Stimulated activated CD8-positive, alpha-beta memory T cell treated with anti-CD3 and anti-CD28 coated beads, Interleukin-15, amount 100 ng/mL, for 48 hours (primary cell): ENCODE data around the gene KCNG2.

ENCODE experiments used
- DNase-seq, 2 donors: peaks; one replicate each; pipeline ENCODE4 v3.0.0-alpha.2; 2020; ENCODE audit warnings: low read depth in 2 of 2

Gene KCNG2

GRCh38 chr18:79769698-79770500, 27.8 kb upstream of the KCNG2 start:
- no peak for DNase-seq

- no peak for DNase-seq
These were observed 27.3 kb upstream of the KCNG2 start for GRCh38 chr18:79770501-79770815.

DNA sequence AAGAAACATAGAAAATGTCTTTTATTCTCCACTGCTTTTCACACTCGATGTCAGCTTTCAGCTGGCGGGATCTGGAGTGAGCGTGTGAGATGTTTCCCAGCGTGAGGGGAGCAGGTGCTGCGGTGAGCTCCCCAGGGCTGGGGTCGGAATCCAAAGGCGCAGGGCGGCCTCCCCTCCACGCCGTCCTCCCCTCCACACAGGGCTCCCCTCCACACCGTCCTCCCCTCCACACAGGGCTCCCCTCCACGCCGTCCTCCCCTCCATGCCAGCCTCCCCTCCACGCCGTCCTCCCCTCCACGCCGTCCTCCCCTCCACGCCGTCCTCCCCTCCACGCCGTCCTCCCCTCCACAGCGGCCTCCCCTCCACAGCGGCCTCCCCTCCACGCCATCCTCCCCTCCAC, 26.9 kb upstream of the KCNG2 start:
- no peak for DNase-seq

DNA sequence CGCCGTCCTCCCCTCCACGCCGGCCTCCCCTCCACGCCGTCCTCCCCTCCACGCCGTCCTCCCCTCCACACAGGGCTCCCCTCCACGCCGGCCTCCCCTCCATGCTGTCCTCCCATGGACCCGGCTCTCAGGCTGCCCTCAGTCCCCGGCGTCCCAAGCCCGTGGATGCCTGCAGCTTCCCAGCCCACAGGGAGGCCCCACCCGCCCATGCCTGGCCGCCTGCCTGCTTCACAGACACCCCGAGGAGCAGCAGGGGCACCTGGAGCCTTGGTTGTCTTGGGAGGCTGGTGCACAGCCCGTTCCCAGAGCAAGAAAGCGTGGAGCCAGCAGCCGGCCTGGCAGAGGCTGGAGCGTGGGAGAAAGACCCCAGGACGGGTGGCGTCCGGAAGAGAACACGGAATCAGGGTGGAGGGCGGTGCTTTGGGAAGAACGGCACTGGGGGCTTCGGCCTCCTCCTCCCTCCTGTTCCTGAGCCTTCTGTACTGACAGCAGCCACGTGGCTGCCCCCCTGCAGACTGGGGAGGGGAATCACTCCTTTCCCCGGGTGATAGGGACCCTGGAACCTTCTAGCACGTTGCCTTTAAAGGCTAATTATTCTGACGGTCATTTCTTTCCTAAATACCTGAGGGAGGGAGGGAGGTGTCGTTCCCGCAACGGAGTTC, 26.2 kb upstream of the KCNG2 start:
- DNase-seq = no peak

DNA sequence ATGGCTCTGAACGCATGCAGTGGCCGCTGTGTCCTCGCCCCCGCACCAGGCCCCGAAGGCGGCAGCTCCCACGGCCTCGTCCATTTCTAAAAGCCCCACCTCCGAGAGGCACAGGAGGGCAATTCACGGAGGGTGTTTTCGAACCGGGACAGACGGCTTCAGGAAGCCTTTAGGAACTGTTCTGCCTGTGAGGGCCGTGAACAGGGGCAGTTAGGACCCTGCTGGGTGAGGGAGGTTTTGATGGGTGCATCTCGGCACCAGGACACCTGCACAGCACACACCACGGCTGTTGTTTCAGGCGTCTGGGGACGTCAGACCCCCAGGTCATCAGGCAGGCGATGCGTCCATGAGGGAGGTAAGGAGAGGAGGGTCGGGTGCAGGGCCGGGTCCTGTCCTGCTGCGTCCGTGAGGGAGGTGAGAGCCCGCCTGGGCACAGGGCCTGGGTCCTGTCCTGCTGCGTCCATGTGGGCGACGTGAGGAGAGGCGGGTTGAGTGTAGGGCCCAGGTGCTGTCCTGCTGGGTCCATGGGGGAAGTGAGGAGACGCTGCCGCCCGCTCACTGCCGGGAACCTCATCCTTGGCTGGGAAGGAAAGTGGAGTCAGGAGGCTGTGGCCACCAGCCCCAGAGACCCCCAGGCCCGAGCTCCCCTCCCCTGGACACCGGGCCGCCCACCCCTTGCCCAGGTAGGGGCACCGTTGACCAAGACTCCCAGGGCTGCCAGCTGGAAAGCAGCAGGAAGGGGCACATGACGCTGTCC, 25.5 kb upstream of the KCNG2 start:
- no peak for DNase-seq

DNA sequence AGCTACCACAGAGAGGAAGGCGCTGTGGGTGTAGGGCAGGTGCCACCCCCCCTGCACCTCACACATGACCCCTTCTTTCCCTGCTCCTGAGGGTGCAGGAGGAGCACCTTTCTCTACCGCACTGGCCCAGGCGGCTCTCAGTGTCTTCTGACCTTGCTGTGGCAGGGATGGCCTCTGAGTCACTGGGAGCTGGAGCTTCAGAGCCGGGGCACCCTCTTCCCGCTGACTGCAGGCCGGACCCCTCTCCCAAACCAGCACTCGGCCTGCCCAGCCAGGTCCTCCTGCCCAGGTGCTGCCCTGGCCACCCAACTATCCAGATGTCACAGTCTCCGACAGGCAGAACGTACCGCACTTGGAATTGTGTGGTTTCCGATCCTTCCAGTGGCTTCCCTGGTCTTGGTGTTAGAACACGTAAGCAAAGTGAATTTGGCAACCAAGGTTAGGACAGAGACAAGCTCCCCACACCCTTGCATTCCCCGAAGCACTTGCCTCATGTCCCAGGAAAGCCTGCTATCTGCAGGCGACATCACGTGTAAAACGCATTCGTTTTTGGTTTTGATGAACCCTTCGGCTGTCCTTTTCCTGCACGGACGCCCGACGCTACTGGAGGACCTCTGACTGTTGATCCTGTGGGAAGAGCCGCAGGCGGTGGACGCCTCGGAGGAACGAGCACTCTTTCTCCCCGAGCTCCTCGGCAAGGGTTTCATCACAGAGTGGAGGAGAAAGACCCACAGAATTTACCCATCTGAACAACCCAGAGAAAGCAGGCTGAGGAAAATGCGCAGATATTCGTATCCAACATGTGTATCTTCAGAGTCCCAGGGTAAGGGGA, 24.7 kb upstream of the KCNG2 start:
- DNase-seq = no peak

- no peak for DNase-seq
These were observed 23.6 kb upstream of the KCNG2 start for GRCh38 chr18:79774111-79774510.

- DNase-seq = no peak
These were observed 22.1 kb upstream of the KCNG2 start for GRCh38 chr18:79775441-79776221.

- DNase-seq = no peak
These were observed 21.1 kb upstream of the KCNG2 start for GRCh38 chr18:79776674-79777073.

DNA sequence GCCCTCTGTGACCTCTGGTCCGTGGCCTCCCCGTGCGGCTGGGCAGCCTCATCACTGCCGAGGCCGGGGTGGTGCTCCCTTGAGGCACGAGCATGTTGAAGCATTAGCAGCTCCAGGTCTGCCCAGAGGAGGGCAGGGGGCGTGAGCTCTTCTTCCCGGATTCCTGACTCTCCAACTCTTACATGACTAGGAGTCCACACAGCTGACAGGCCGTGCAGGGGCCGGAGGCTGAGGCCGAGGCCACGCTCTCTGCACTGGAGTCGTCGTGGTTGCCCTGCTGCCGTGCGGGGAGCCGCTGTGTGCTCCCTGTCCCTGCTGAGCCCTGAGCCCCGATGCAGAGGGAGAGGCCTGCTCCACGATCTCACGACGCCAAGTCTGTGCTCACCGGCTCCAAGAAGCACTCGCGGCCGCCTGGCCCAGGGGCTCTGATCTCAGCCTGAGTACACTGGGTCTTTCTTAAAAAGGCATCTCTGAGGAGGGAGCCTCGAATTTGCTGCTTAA, 19.4 kb upstream of the KCNG2 start:
- DNase-seq = no peak

GRCh38 chr18:79779021-79779699, 18.6 kb upstream of the KCNG2 start:
- no peak for DNase-seq

DNA sequence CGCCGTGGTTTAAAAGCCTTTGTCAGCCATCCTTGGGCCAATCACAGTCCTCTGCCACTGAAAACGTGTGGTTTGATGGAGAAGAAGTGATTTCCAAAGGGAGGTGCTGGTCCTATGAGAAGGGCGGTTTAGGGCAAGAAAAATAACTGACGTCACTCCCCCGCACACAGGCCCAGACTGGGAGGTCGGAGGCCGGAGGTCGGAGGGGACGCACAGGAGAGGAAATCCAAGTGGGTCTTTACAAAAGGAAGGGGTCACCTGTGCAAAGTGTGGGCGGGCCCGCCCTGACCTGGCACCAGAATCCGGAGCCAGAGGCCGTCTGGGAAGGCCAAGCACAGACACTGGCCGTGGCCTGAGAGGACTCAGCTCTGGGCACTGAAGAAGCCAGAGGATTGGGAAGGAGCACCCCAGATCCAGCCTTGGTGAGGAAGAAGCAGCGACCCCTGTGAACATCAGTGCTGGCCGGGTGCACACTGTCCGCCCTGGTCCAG, 18.0 kb upstream of the KCNG2 start:
- DNase-seq = no peak

DNA sequence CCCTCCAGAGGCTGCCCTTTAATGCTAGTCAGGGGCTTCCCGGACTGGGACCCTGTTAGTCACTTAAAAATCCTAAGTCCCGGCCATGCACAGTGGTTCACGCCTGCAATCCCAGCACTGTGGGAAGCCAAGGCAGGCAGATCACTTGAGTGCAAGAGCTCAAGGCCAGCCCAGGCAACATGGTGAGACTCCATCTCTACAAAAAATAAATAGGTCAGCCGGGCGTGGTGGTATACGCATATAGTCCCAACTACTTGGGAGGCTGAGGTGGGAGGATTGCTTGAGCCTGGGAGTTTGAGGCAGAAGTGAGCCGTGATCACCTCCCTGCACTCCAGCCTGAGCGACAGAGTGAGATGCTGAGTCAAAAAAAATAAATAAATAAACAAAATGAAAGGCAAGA, 17.2 kb upstream of the KCNG2 start:
- DNase-seq = no peak

- DNase-seq = no peak
These were observed 16.3 kb upstream of the KCNG2 start for GRCh38 chr18:79781331-79781941.

- DNase-seq = no peak
These were observed 15.0 kb upstream of the KCNG2 start for GRCh38 chr18:79782566-79783308.

DNA sequence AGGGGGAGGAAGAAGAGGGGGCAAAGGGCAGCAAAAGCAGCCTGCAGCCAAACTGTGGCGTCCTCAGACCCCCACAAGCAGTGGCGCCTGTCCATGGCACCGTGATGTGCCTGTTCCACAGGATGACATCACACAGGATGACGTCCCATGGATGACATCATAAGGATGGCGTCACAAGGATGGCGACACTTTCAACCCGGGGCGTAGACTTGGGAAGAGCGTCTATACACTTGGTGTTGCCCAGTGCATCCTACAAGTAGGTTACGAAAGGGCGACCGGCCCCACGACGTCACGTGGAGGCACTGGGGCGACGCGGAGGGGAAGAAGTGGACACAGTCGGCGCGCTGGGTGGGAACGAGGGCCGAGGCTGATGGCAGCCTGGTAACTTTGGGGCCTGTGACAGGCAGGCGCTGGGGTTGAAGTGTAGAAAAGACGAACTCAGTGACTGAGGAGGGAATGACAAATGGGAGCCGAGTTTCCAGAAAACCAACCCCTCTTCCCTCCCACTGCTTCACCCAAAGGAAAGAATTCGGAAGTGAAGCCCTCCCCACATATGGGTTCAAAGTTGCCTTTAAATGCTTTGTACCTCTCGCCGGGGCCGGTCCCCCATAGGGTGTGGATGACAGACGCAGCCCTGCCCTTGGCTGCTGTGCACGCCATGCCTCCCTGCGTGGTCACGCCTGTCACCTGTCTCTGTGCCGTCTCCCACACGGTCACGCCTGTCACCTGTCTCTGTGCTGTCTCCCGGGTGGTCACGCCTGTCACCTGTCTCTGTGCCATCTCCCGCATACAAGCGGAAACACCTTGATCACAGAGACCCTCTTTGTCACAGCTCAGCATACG, 13.4 kb upstream of the KCNG2 start:
- DNase-seq = no peak

DNA sequence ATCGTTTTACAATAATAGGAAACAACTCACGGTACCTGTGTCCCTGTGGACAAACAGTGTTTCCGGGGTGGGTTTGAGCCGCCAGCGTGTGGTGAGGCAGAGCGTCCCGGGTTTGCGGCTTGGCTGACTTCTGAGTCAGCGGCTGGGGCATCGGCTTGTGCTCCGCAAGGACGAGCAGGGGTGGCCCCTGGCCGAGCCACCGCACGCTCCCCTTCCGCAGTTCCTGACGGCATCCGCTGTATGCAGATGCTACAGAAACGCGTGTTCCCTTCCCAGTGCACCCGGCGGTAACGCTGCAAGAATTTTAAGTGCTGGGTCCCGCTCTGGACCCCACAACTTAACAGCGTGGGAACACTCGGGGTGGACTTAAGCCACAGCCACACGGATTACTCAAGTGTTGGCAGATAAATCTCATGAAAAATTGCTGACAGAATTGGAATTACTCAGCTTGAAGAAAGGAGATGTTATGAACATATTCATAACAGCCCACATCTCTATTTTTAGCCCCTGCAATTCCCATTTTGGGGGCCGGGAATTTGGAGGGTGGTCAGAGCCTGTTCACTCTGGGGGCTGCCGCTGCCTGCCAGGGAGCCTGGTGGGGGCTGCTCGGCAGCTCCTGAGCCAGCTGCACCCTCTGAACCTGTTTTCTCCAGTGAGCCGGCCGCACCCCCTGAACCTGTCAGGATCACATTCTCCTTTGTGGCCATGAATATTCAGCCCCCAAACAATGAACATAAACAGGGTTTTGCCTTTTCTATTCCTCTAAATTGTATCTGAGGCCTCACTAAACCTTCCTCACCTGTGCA, 12.6 kb upstream of the KCNG2 start:
- no peak for DNase-seq
